Measurements from ENCODE around the gene SLC23A2.

GRCh38 chr20:4946986-4947385, 54.3 kb downstream of the SLC23A2 start:
- TF ChIP-seq CTCF (IDR thresholded peaks at IDR 0.05; ENCODE audit: insufficient read depth, low read depth, low read length) (no peak), EZH2 (IDR thresholded peaks at IDR 0.05; ENCODE audit: insufficient read depth, low read length) (no peak)

All from astrocyte (in vitro differentiated cells and primary cell).